Hematopoietic multipotent progenitor cell treated with erythropoietin and hydrocortisone succinate and interleukin-3 and kit ligand, for 17 days (in vitro differentiated cells): ENCODE measurements around the gene PALLD.

ENCODE experiments used
- DNase-seq: peaks from one replicate; pipeline ENCODE4 v3.0.0-alpha.2; 2015; ENCODE audit warnings: low spot score

The PALLD gene

DNA sequence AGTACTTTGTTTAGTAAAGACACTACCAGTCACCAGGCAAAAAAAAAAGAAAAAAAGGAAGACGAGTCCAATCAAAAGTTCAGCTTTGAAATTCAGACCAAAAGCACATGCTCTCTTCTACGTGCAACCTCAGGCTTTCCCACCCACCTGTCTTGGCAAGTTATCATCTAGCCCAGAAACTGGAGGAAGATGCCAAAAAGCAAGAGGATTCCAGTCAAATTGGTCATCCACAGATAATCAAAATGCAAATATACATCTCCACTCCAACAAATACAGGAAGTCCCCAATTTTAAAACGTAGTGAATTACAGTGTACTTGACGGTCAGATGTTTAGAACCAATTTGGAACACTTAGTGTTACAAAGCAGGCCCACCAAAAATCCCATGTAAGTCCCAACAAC, 96.5 kb downstream of the PALLD start:
- DNase-seq = no peak

DNA sequence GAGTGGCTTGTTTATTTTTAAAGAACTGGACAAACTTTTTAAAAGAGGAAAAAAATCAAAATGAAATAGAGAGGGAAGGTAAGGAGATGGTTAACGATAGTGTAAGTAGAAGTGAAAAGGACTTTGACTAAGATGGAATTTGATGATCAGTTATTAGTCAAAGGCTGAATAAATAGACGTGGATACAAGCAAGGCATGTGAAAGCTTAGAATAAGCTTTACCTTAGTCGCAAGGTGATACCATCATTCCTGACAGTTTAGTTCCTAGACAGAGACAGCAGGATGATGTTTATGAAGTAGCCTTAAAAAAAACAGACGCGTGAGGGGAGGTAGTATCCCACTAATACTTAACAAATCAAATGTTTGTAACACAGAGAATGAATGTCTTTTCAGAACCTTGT, 97.3 kb downstream of the PALLD start:
- no peak for DNase-seq

DNA sequence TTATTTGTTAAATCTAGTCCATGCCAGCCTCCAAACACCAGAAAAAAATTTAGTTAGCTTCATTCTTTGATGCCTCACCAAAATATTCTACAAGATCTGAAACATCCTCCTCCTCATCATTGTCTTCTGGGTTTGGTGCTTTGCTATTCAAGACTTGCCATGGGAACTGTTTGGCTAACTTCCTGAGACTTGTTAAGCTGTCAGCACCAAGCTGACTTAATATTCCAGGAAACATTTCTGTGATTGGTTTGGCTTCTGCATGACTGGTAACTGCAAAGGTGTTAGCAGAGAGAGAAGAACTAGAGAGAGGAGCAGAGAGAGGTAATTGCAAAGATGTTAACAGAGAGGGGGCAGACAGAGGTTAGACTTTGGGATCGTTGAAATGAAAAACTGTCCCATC, 101.3 kb downstream of the PALLD start:
- no peak for DNase-seq

DNA sequence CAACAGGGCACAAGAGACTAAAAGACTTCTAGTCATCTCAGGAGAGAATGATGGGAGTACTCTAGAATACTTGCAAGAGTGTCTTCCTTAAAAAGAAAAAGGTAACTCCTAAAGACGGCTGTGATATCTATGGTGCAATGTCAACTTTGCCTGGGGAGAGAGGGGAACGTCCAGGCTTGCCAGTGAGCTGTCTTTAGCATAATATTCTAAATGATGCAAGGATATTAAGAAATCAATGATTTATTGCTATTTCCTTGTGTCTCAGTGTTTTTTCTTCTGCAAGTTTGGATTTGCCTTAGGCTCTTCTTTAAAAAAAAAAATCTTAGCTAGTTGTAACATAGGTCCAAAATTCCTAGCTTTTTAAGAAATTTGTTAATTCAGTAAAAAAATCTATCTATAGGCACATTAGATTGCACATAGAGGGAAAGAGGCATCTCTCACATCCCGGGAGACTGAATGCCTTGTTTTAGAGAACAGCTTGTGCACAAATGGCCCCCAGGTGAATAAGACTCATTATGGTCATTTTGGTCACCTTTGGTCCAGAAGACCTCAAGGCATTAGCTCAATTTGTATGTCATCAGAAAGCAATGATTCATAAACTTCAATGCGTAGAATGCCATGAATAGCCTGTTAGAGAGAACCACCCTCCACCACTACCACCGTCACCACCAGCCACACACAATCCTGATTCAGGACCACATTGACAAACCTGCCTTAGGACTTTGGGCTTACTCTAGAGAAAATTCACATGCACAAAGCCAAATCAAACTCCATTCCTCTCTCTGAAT, 104.1 kb downstream of the PALLD start:
- no peak for DNase-seq

DNA sequence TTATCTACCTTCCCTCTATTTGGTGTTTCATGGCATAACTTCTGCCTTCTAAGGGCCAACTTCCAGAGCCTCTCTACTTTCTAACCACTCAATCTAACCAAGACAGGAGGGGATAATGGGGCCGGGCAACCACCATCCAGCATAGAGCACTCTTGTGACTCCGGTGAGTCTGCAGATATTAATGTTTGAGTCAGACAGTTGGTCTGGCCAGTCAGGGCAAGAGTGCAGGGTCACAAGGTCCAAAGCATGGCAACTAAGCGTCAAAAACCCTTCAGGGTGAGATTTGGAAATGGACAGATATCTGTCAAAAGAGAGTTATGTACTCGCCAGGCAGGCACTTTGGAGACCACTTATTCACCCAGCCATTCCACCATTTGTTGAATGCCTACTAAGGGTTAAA, 105.0 kb downstream of the PALLD start:
- no peak for DNase-seq

DNA sequence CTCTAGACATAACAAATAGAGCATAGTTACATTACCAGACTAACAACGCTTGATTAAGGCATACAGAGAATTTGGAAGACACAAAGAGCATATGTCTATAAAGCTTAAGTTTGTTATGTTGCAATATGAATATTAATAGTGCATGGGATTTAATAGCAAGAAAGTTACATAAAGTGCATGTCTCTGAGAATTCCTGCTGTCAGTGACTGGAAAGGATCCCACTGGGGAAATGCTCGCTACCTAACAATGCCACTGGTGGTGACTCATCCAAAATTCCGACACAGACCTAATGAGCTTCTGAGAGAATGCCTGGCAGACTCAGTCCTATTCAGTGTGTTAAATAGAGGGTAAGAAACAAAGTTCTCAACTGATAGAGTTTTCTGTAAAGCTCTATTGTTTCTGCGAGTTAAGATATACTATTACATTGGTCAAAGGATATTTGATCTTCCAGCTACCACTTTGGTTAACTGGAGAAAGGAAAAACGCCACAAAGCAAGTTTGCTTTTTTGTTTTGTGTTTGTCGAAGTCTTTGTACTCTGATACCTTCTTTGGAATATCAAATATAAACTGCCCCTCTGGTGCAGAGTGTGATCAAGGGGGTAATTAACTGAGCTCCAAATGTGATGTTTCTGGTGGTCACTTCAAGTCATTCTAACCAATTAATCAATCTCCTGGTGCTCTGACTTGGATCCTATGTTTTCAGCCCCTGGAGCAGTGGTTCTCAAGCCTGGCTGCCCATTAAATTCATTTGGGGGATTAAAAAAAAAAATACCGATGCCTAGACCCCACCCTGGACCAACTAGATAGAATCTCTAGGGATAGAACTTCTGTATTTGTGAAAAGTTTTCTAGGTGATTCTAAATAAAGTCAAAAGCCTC, 107.9 kb downstream of the PALLD start:
- DNase-seq = no peak

DNA sequence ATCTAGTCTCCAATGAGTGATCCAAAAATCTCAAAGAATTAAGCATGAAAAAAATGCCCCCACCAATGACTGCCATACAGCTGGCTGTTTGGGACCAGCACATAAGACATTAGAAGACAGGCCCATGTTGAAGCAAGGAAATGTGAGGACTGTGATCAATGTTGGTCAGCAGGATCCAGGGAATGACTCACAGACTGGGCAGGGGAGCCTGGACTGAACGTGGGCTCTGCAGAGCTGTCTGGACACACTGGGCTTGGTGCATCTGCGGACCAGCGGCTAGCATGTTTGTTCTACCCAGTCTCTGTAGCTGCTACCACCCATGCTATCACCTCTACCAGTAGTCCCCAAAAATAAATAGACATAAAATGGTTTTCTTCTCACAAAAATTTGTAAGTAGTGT, 108.6 kb downstream of the PALLD start:
- no peak for DNase-seq

DNA sequence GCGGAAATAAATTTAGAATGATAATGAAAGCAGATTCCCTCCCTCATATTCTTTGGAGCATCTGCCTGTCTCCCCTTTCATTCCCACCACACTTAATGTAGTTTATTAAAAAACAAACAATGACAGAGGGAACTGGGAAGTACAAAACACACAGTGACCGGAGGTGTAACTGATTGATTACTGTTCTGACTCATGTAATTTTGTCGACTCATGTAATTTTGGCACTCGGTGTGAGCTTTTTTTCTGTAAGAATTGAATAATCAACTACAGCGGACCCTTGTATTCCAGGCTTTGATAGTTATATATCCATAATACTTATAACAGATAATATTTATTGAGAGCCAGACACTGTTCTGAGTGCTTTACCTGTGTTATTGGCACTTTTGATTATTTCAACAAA, 110.4 kb downstream of the PALLD start:
- no peak for DNase-seq

DNA sequence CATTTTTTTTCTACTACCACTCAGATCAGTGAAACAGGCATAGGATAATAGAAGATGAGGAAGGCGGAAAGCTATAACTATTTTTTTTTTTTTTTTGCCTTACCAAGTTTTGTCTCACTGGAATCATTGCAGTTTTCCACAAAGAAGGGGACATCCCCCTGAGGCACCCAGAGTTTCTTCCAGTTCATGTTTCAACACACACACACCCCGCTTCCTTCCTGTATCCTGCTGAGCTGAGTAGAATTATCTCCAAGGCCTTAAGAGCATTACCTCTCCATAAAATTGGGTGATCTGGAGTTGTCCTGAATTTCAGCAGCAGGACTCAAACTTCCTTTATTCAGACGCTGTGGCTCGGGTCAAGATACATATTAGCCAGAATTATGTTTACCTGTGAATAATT, 111.9 kb downstream of the PALLD start:
- DNase-seq = no peak

DNA sequence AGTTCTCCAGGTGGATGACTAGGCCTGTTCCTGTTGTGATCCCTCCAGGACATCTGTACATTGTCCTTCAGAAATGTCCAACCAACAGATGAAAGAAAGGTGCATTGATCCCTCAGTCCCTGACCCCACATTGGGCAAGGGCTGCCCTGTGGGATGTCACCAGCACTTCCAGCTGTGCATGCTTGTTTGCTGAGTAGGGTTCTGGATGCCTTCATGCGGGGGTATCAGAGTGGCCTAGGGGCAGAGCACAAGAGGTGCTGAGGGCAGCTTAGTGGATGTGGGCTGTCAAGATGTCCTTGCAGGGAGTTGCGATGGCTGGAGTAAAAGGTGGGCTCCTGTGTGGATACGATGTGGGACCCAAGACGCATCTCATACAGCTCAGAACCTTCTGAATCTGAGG, 112.5 kb downstream of the PALLD start:
- DNase-seq = no peak

DNA sequence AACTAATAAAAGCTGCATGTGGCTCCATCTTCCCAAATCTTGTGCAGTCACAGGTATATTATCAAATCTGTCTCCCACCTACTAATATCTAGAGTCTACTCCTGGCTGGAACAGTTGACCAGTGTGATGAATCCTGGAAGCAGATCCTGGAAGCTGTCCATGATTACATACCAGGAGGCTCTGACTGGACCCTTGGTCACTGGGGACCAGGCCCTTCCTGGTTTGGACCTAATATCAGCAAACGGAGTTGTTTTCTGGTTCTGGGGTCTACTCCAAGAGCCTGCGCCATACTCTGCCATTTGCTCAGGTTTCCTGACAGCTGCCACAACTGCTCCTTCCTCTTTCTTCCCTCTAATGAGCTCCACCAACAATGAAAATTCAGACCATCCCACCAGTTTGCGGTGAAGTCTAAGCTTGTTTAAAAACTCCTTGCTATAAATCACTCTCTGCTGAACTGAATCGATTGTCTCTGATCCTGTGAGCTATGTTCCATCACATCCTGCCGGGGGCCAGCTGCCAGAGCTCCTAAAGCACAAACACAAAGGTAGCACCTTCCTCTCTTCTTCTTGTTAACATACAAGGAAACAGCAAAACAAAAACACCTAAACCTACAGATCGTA, 114.2 kb downstream of the PALLD start:
- no peak for DNase-seq

DNA sequence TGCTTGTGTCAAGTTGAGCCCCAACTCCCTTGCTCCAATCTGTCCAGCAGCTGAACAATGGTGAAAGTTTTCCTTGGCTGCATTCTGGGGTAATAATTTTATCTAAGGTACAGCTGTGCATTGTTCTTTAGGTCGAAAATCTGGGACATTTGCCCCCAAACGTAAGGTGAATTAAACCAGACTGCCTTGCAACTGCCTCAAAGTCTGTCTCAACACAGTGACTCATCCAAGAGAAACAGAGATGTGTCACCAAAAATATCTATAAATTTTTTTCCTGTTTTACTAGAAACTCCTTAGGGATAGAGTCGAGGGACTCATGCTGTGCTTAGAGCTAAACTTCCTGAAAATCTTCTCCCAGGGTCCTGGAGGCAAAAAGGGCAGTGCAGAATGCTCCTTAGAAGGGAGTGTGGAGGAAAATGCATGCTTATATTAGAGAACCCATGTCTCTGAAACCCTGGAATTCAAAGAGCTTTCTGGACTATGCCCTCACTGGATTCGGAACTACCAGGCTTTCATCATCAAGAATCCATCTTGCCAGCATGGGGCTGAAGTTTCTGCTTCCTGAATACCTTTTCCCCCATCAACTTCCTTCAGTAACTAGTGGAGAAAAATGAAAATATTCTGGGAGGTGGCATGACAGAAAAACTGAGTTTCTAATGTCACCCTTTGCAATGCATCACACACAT, 115.7 kb downstream of the PALLD start:
- no peak for DNase-seq

DNA sequence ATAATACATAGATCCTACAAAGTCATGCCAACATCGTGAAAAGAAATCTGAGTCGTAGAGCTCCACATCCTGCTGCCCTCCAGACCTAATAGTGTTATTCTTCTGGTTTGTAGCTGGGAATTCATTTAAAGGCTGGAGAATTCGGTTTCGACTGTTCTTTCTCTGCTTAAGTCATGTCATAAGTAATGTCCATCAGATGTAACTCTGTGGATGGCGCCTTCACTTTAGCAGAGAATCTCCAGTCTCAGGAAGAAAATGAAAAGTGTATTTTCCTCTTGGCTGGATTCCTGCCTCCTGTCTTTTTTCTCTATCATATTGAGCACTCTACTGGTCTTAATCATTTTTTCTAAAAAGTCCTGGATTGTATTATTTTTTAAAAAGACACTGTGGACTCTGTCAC, 117.0 kb downstream of the PALLD start:
- no peak for DNase-seq

DNA sequence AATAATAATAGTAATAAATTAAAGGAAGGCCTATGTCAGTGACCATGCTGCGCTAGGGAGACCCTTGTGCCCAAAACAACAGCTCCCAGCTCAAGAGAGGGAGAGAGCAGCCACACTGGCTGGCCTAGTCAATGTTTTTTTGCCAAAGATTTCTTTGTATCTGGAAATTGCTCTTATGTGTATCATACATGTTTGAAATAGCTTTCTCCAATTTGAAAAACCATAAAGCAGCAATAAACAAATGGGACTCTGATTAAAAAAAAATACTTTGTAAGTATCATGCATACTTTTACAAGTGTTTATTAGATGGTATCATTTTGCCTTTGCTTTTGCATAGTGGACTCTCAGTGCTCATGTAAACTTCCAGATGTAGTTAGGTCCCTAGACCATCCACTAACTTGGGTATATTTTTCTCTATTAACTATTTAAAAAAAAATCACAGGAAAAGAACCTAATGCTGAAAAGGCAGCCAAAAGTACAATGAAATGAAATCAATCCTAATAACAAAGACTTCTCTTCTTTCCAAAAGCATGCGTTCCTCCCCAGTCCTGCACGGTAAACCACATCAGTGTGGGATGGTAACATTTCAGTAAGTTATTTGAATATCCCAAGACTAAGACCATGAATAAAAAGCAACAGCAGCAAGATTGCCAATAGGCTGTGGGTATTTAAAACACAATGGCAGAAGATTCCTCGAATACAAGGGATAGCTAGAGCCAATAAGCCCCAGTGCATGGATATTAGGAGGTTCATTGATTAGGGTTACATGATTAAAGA, 117.6 kb downstream of the PALLD start:
- DNase-seq = no peak

DNA sequence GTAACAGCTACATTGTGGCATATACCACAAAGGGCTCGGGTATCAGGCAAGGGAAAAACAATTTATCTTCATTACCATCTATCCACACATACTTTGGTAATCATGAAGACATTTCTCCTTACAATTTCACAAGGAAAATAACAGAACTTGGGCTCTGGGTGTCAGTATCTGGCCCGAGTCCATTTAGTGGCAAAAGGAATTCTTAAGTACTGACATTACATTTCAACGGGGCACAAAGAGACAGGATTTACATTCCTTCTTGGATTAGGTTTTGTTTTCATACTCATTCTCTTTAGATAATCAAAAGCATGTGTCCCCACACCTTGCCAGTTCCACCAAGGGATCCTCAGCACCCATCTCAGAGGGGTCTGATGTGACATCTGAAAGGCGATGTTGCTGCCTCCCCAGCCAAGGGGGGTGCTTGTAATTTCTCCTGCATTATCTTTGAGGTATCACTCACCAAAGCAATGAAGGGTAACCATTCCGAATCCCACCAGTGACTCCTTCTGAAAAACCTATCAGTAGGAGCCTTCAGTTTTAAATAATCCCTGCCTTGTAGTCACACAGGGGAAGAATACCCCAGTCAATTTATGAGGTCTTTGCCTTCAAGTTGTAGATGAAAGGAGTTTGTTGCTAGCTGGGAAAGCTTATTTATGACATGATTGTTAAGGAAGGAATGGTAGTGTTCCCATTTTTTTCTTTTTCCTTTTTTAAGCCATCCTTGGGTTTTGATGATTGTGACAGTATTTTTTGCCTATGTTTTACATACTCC, 118.6 kb downstream of the PALLD start:
- DNase-seq = no peak

DNA sequence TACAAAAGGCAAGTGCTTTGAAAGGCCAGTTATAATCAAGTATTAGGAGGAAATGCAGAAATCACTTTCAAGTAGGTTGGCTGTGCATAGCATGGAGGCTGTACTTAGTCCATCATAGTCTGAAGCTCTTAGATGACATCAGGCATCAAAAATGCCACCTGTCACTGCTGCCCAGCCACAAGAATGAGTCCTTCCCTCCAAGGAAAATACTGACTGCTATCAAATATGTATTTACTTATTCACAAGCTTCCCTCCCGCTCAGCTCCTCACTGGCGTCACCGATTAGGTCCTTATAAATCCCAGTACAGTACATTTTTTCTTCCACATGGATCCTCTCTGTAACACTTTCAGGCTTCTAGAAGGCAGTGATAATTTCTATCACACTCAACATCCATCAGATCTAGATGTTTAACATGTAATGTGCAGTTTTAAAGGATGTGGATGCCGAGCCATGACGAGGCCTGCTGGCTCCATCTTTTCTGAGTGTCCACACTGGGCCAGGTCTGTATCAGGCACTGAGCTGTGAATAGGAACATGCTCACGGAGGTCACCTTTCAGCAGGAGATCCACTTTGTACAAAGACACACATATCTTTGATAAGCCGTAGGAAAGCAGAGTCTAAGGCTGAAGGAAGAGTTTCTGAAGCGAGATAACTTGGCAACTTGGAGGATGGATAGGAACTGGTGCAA, 121.9 kb downstream of the PALLD start:
- no peak for DNase-seq

DNA sequence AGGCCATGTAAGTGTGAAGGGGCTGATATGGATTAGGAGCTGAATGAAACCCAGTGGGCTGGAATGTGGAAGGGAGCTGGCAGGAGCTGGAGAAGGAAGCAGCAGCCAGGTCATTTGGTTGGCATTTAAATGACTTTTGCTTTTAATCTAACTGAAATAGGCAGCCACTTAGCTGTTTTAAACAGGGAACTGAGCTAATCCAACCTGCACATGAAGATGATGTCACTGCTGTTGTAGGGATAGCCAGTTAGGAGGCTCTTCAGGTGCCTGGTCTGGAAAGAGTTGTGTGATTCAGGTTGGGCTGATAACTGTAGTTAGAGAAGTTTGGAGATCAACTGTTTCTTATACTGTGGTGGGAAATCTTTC, 122.4 kb downstream of the PALLD start:
- no peak for DNase-seq

DNA sequence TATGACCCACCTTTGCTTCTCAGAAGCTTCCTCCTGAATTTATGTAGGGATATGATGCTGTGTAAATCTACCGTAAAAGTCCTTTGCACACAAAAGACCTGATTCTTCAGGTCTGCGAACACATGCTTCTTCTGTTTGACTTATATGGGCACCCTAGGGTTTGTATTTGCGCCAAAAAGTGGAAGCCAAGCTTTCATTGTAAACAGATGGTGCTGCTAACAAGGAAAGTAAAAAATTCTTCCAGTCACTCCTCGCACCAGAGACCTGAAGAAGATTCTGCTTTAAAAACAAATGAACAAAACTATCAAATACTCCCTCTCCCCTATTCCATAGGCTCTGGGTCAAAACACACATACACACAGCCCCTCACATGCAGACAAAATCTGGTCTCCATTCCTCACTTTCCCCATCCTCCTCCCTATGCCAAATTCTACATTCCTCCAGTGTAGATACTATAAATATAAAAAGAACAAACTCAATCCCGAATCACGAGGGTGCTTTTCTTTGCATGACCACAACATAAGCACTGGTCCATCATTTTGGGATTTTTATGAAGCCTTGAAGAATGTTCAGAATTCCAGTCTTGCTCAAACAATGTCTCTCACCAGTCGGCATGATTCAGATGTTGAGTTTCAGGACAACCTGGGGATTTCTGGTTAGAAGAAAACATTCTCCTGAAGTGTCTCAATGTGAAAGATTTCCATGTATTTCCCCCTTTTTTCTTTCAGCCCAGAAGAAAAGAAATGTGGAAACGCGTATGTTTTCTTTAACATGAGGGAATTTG, 125.1 kb downstream of the PALLD start:
- no peak for DNase-seq

DNA sequence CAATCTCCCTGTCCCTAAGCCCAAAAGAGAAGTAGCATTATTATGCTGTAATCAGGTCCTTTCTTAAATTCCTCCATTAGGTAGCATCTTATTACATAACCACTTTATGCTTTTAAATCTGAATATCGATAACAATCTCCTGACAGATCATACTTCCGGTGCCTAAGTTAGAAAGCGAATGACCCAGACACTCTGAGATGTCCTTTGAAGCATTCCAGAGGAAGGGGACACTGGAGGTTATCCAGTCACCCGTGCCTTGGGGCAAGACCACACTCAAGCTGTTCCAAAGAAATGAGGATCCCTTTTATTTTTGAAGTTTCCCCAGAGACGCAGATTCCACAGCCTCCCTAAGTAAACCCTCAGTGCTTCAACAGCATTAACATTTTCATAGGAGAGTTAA, 125.7 kb downstream of the PALLD start:
- DNase-seq = no peak

DNA sequence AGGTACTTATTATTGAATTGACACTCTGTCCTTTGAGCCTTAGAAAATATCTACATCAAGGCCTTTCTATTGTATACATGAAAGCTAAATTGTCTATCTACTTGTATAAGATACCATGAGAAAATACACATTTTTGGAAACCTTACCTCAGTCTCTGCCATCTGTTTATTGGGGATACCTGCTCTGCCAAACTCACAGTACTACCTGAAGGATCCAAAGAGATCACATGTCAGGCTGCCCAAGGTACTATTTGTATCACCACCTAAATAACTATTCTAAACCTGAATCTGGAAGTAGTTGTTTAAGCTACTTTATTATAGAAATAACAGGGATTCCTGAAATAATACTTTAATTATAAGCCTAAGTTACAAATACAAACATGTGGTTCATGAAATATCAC, 126.2 kb downstream of the PALLD start:
- no peak for DNase-seq
